ENCODE data around the gene GPR78. TPM values are rescaled to one million over a fixed set of nuclear protein-coding genes. Genes with fewer than 3 reads are reported as not detected.

Gene GPR78
- total RNA-seq, 1 experiment from 2014 or later, result not detected

DNA sequence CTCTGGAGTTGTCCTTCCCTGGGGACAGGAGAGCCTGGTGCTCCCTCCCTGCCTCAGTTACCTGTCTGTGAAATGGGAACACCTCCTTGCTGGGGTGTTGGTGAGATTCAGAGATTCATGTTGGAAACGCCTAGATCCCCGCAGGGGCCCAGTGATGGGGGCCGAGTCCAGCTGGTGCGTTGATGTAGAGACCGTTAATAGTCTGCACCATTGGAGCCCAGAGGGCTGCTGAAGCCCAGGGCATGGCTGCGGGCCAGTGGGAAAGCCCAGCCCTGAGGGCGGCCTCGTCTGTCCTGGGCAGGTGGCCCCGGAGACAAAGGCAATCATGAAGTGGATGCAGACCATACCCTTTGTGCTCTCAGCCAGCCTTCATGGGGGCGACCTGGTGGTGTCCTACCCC, 26.8 kb downstream of the GPR78 start:
- no peak overlapping the region for H3K4me3 Mint-ChIP-seq (ENCODE audit: low read depth, unreplicated experiment)
- H3K27ac Mint-ChIP-seq (ENCODE audit: unreplicated experiment), result no peak overlapping the region
- no peak for DNase-seq
- H3K36me3 Mint-ChIP-seq (ENCODE audit: insufficient read depth, unreplicated experiment), result no peaks in the 10 kb centered on the region
- H3K9me3 Mint-ChIP-seq (ENCODE audit: low read depth, unreplicated experiment), result no peaks in the 10 kb centered on the region
- CTCF ChIA-PET, result no interaction called here
- TF ChIP-seq CTCF (IDR thresholded peaks at IDR 0.05; ENCODE audit: unreplicated experiment), result no peak
- intact Hi-C loops (cut with micrococcal nuclease; ENCODE audit: unreplicated experiment), result no loop called here
- BruUV-seq (replicated peaks), result no TSS peak
- peaks cover 51% of the 10 kb centered on the region for H3K27me3 Mint-ChIP-seq (ENCODE audit: unreplicated experiment)
- no peaks in the 10 kb centered on the region for H3K4me1 Mint-ChIP-seq (ENCODE audit: low read depth, unreplicated experiment)

GRCh38 chr4:8607603-8608481, 27.6 kb downstream of the GPR78 start:
- intact Hi-C loops (cut with micrococcal nuclease; ENCODE audit: unreplicated experiment), result no loop called here
- DNase-seq, result peak; percentile 61
- no peaks in the 10 kb centered on the region for H3K9me3 Mint-ChIP-seq (ENCODE audit: low read depth, unreplicated experiment)
- BruUV-seq (replicated peaks), result no TSS peak
- H3K36me3 Mint-ChIP-seq (ENCODE audit: insufficient read depth, unreplicated experiment), result no peaks in the 10 kb centered on the region
- peak; percentile 88 for TF ChIP-seq CTCF (IDR thresholded peaks at IDR 0.05; ENCODE audit: unreplicated experiment)
- H3K27ac Mint-ChIP-seq (ENCODE audit: unreplicated experiment), result no peak overlapping the region
- peaks cover 51% of the 10 kb centered on the region for H3K27me3 Mint-ChIP-seq (ENCODE audit: unreplicated experiment)
- CTCF ChIA-PET, result interaction anchor here (0.6 kb wide), 2 partner anchors 11 to 179 kb away, joined by 5 to 6 read pairs; no protein-coding TSS in a partner anchor
- H3K4me1 Mint-ChIP-seq (ENCODE audit: low read depth, unreplicated experiment), result no peaks in the 10 kb centered on the region
- no peak overlapping the region for H3K4me3 Mint-ChIP-seq (ENCODE audit: low read depth, unreplicated experiment)

- Mint-ChIP-seq H3K4me1 (ENCODE audit: low read depth, unreplicated experiment) (no peaks in the 10 kb centered on the region), H3K27me3 (ENCODE audit: unreplicated experiment) (peaks cover 52% of the 10 kb centered on the region), H3K9me3 (ENCODE audit: low read depth, unreplicated experiment) (no peaks in the 10 kb centered on the region), H3K36me3 (ENCODE audit: insufficient read depth, unreplicated experiment) (no peaks in the 10 kb centered on the region), H3K27ac (ENCODE audit: unreplicated experiment) (no peak overlapping the region), H3K4me3 (ENCODE audit: low read depth, unreplicated experiment) (no peak overlapping the region)
- CTCF ChIA-PET, result no interaction called here
- no peak for TF ChIP-seq CTCF (IDR thresholded peaks at IDR 0.05; ENCODE audit: unreplicated experiment)
- BruUV-seq (replicated peaks), result no TSS peak
- DNase-seq, result no peak
- intact Hi-C loops (cut with micrococcal nuclease; ENCODE audit: unreplicated experiment), result no loop called here
Observed at GRCh38 chr4:8608714-8609391, 28.7 kb downstream of the GPR78 start.

GRCh38 chr4:8609406-8609805, 29.2 kb downstream of the GPR78 start:
- CTCF ChIA-PET, result no interaction called here
- no peak overlapping the region for H3K27ac Mint-ChIP-seq (ENCODE audit: unreplicated experiment)
- TF ChIP-seq CTCF (IDR thresholded peaks at IDR 0.05; ENCODE audit: unreplicated experiment), result no peak
- H3K4me1 Mint-ChIP-seq (ENCODE audit: low read depth, unreplicated experiment), result no peaks in the 10 kb centered on the region
- no peaks in the 10 kb centered on the region for H3K9me3 Mint-ChIP-seq (ENCODE audit: low read depth, unreplicated experiment)
- DNase-seq, result no peak
- intact Hi-C loops (cut with micrococcal nuclease; ENCODE audit: unreplicated experiment), result no loop called here
- H3K36me3 Mint-ChIP-seq (ENCODE audit: insufficient read depth, unreplicated experiment), result no peaks in the 10 kb centered on the region
- BruUV-seq (replicated peaks), result no TSS peak
- no peak overlapping the region for H3K4me3 Mint-ChIP-seq (ENCODE audit: low read depth, unreplicated experiment)
- peaks cover 56% of the 10 kb centered on the region for H3K27me3 Mint-ChIP-seq (ENCODE audit: unreplicated experiment)

Data from Calu3 (cell line).